ENCODE measurements around the gene SMARCE1.
A peak's percentile ranks its signal among the peaks of the same experiment; 100 is the strongest.
"Not testable (repeated sequence)": the region's sequence is repeated elsewhere in the genome, so short reads cannot be mapped to it uniquely, and the experiment has no call there.

The SMARCE1 gene

DNA sequence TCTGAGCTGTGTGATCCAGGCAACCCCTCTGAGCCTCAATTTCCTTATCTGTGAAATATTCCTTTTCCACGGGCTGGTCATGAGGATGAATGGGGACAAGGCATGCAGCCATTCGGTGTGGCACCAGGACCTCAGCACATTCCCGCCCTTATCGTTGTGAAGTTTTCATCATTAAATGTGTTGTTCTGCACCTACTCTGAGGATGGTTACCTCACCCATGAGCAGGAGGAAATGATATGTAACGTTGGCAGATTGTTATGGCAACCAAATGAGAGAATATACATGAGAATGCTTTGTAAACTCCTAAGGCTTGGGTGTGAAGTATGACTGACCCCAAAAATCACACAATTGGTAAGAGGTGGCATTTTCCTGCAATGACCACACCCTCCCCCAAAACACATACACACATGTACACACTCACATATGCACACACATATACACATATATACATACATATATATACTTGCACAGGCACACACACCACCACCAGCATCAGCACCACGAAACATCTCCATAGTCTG is 39.5 kb downstream of the SMARCE1 start:
- no peak for DNase-seq

DNA sequence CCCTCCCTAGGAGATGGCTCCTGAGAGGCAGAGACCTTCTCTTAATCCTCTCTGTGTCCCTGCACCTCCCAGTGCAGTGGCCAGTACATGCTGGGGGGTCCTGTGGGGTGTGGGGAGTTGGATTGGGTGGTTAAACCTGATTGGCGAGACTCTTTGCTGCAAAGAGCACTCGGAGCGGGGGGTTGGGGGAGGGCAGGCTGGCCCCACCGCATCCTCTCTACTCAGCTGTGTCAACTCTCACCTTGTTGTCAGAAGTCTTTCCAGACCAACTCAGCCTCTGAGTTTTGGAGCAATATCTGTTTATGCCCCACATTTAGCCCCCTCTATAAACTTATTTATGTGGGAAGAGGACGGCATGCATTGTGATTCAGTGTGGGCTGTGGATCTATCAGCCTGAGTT is 40.0 kb downstream of the SMARCE1 start:
- no peak for DNase-seq

DNA sequence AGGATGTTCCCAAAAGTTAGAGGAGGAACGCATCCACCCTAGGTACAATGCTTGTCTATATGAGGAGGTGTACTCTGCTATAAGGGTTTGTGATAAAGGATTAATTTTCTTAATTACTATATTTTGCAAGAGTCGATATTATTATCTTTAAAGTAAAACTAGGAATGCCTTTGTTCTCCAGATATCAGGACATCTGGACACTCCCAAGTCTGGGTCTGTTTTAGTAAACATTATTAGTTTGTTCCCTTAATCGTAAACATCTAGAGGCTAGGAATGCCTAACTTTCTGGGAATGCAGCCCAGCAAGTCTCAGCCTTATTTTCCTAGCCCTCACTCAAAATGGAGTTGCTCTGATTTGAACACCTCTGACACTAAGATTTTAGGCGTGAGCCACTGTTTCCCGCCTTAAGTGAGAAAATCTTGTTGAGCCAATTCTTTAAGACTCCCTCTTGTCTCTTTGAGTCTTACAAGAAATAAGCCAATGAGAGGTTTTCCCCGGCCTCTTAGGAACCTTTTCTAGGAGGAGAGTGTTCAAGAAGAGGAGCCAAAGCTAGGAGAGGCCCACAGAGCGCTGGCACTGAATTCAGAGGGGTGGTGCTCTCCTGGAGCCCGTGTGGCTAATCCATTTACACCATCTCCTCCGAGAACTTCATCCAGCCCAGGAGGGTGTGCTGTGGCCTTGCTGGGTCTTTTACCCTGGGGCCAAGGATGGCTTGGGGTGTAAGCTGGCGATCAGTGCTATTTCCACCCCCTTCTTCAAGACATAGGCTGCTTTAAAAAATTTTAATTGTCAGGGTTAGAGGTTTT is 40.9 kb downstream of the SMARCE1 start:
- no peak for DNase-seq

DNA sequence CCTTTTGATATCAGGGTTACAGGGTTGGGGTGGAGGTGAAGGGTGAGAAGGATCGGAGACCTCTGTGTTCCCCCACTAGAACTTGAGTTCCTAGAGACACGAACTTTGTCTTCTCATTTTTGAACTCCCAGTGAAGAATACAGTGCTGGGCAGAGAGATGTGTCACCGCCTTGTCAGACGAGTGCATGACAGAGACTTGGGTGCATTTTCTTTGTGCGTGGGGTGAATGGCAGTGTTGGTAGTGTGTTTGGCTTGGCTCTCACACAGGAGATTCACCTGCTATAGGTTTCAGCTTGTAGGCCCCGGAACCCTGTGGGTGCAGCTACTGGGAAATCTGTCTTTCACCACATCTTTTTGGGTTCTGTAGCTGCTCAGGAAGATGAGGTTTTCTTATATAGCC is 42.3 kb downstream of the SMARCE1 start:
- DNase-seq = no peak

DNA sequence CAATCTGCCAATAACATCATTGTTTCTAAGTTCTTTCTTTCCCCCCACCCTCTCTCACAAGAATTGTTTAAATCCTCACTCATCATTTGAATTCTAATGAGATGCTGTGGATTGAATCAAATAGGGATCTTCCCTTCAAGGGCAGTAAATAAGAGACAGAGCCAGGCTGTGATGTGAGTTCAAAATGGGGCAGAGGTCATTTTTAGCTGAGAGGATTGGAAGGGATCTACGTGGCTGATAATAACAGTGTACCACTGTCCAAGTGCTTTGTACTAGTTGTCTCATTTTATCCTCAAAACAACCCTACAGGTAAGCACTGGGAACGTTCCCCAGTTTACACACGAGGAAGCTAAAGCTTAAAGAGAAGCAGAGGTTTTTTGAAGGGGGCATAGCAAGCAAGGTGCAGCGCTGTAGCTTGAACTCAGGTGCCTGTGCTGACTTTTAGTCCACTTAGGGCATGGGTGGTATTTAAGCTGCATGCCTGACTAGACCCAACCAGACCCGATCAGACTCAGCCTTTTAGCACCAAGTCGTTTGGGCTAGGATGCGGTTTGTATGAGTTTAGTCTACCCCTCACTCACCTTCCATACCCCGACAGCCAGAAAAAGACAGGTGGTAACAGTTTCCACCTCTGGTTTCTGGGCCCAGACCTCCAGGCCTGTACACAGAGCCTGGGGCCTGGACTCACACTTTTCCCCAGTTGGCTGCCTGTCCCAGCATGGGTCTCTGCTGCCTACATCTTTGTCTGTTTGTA is 43.1 kb downstream of the SMARCE1 start:
- no peak for DNase-seq

DNA sequence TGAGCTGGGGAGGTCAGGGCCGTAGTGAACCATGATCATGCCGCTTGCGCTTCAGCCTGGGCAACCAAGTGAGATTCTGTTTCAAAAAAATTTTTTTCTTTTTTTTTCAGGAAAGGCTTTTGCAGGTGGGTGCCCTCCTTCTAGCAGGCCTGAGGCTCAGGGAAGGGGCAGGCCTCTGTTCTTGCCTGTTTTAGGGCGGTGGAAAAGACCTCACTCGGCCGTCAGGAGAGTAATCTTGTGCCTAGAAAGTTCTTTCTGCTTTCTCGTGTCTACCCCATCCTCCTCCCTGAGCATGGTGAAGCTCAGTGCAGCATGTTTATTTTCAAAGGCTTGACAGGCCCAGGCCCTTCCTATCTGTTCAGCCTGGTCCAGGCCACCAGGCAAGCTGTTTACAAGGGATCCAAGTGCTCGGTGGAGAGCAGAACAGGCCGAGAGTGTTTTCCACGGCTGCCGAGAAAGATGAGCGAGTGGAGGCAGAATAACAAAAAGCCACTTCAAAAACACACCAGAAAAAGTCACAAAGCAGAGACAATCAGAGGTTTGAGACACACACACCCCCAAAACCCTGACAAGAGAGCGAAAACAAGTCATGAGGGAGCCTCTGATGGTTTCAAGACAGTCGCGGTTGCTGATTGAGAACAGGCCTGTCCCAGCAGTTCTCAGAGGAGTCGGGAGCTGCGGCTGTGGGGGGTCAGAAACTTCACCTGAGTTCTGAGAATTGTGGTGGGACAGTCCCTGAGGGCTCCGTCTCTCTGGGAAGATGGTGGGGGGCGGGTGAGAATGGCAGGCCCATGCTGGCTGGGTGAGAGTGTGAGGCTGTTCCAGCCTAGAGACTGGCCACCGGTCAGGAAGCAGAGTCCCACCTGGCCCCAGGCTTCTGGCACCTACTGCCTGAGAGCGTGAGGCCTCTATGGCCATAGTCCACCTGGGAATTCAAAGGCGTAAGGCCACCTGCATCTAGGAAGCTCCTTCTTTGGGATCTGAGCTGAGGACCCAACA is 44.9 kb downstream of the SMARCE1 start:
- DNase-seq = no peak

DNA sequence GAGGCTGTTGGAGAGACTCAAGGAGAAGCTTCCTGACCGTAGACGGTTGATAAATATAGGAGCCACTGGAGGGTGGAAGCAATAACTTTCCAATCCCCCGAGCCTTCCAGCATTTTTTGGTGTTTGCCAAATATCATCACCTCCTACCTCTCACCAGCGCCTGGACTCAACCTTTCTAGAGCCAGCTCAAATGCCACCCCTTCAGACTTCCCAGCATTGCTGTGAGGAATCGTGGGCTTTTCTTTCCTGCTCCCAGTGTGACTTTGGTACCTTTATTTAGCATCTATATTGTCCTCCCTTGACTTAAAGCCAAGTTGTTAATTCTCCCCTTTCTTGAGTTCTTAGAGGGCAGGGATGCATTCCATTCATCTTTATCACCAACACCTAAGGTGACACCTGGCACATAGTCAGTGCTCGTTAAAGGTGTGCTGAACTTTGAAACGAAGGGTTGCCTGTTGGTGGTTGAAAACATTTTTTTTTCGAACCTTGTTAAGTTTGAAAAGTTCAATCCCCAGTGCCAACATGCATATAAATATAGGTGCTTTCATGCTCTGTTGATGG is 47.1 kb downstream of the SMARCE1 start:
- no peak for DNase-seq

DNA sequence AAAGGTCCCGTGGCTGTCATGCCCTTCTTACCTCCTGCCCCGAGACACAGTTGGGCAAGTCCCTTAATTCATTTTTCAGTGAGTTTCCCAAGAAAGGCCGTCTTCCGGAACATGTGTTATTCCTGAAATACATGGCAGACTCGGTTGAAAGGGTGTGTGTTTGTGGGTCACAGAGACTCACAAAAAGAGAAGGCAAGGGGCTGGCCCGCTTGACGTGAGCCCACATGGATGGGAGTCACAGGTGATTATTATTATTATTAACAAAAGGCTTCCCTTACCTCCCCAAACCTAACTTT is 48.2 kb downstream of the SMARCE1 start:
- no peak for DNase-seq

DNA sequence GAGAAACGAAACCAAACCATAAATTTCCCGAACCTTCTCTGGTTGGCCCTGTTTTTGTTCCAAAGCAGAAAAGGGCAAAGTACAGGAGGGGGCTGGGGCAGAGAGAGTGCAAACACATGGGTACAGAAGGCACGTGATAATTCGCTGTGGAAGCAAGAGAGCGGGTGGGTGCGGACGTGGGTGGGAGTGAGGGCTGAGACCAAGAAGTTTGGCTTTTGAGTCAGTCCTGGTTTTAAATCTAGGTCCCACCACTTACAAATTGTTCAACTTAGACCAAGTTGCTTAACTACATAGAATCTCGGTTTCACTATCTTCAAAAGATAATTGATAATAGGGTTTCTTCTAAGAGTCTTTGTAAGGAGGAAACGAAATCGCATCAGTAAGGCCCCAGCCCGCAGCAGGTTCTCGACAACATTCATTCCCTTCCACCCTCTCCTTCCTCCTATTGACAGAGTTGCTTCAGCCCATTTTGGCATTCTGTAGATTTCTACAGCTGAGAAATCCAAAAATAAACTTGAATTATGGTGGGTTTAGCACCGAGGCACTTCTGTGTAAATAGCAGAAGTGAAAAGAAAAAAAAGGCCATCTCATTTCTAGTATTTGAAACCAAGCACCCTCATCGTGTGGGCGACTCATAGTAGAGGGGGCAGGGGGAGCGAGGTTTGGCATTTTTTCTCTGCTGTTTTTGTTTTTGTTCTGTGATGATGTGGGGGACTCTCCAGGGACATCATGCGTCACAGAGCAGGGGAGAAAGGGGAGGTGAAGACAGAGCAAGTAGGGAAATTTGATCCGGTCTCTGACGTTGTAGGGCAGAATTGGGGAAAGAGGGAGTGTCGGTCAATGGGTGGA is 48.8 kb downstream of the SMARCE1 start:
- peak; percentile 11 for DNase-seq

DNA sequence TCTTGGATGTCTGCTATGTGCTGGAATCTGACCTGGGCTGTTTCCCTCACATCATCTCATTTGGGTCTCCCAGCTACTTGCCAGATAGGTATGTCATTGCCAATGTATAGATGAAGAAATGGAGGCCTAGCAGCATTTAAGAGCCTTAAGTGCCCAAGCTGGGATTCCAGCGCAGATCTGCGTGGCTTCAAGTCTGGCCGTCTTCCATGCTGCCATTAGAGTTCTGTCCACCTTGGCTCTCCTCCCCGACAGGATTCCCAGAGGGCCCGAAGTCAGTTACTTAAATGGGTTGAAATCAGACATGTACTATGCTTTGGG is 49.4 kb downstream of the SMARCE1 start:
- no peak for DNase-seq

DNA sequence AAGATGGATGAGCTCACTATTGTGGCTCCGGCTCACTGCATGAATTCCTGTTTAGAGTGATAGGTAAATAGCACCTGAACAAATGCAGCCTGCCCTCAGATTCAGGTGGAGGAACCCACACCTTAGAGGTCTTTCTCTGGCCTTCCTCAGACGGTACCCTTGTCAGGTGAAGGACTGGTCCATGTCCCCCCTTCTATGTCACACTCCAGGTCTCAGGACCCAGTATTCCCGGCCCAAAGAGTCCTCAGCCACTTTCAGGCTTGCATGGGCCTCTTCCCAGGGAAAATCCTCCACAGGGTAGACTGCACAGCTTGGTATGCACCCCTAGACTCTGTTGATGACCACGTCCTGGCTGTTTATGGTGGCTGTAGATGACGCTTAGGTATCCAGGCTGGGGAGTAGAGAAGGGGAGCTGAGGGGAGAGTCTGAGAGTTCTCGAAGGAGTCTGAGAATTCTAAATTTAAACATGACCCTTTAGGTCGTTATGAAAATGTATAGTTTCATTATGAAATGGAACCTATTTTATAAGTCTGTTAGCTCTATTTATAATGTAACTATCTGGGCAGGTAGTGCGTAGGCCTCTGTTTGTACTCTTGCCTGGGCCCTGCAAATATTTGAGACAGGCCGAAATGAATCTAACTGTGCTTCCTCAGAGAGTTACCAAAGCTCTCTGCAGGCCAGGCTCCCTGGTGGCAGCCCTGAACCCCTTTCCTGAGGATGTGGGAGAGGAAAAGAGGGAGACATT is 49.9 kb downstream of the SMARCE1 start:
- no peak for DNase-seq

DNA sequence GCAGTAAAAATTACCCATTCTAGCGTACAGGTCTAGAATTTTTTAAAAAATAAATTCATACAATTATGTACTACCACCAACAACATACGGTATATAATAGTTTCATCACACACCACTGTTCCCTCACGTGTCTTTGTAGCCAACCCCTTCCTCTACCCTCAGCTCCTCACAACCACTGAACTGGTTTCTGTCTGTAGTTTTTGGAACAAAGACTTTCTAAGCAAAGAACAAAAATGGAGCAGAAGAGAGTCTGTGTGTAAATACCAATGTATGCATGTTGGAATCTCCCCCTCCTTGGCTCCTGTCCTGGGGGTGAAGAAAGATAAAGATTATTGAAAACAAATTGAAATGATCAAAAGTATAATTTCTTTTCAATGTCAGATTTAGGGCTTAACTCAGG is 50.5 kb downstream of the SMARCE1 start:
- no peak for DNase-seq

DNA sequence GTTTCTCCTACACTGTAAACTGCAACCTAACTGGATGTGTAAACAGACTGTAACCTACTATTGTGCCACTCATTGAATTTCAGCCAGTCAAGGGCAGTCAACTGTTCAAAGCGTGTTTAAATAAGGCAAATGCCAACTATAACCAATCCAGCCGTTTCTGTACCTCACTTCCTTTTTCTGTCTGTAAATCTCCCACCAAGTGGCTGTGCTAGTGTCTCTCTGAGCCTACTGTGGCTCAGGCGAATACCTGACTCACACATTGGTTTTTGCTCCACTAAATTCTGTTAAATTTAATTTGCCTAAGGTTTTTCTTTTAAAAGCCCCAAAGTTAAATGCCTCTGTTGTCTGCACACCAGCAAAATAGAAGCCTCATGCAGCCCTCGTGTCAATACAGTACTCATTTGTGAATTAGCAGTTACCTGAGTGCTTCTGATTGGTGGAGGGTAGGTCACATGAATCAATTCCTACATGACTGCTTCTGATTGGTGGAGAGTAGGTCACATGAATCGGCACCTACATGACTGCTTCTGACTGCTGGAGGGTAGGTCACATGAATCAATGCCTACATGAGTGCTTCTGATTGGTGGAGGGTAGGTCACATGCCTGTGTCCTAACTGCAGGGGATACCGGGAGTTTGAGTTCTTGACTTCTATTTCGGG is 51.2 kb downstream of the SMARCE1 start:
- peak; percentile 27 for DNase-seq

DNA sequence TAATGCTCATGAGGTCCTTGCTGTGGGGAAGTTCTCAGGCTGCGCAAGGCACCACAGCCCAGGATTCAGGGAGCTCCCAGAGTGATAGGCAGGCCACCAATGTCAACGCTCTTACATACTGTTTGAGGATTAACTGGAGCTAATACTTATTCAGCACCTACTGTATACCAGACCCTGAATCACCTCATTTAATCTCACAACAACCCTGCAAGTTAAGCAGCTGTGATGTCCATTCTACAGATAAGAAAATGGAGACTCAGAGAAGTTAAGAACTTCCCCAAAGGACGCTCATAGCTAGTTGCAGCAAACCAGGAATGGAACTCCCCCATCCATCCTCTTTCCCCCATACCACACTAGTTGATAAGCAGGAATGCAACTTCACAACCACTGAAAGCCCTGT is 56.9 kb downstream of the SMARCE1 start:
- DNase-seq = no peak

DNA sequence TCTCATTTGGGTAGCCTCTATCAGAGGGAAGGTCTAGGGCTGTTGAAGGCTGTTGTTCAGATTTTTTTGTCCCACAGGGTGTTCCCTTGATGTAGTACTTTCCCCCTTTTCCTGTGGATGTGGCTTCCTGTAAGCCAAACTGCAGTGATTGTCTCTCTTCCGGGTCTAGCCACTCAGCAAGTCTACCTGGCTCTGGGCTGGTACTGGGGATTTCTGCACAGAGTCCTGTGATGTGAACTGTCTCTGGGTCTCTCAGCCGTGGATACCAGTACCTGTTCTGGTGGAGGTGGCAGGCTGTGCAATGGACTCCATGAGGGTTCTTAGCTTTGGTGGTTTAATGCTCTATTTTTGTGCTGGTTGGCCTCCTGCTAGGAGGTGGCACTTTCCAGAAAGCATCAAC is 59.1 kb downstream of the SMARCE1 start:
- DNase-seq = no peak

DNA sequence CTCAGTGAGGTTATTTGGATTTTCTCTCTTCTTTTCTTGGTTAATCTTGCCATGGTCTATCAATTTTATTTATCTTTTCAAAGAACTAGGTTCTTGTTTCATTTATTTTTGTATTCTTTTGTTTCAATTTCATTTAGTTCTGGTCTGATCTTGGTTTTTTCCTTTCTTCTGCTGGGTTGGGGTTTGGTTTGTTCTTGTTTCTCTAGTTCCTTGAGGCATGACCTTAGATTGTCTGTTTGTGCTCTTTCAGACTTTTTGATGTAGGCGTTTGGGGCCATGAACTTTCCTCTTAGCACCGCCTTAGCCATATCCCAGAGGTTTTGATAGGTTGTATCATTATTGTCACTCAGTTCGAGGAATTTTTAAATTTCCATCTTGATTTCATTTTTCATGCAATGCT is 61.4 kb downstream of the SMARCE1 start:
- not testable (repeated sequence) for DNase-seq

DNA sequence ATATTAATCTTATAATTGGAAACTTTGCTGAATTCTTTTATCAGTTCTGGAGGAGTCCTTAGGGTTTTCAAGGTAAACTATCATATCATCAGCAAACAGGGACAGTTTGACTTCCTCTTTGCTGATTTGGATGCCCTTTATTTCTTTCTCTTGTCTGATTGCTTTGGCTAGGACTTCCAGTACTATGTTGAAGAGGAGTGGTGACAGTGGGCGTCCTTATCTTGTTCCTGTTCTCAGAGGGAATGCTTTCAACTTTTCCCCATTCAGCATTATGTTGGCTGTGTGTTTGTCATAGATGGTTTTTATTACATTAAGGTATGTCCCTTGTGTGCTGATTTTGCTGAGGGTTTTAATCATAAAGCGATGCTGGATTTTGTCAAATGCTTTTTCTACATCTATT is 62.7 kb downstream of the SMARCE1 start:
- not testable (repeated sequence) for DNase-seq

DNA sequence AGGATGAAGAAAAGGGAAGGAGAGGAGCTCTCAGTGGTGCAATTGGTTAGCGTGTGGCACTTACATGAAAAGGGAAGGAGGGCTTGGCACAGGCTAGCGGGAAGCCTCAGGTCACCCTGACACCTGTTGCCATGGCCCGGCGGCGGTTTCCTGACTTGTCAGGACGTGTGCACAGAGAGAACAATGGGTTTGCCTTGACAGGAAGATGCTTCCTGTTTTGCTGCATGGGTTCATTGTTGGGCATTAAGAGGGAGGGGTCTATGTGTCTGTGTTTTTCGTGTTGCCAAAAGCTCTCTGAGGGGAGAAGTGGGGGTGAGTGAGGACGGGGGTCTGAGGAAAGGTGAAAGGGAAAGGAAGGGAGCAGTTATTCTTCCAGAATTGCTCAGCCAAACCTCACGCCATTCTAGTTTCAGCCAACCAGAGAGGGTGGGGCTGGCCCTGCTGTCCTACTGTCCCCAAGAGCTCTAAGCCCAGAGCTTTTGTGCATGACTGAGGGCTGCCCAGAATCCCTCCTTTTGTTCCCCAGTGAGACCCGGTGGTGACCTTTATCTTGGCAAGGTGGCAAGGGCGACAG is 65.2 kb downstream of the SMARCE1 start:
- DNase-seq = peak; percentile 94

DNA sequence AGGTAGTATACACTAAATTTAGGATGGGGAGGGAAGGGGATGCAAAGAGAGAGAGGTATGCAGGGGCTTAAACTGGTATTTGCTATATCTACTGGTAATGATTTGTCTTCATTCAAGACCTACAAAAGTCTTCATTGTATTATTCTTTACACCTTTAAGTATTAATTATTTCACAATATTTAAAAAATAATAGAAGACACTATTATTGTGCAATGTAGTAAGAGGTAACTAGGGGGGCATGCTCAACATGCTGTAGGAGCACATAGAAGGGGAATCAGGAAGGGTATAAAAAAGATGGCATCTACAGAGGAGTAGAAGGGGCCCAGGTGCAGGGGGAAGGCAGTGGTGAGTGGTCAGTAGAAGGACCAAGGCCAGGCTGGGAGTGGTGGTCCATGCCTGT is 67.5 kb downstream of the SMARCE1 start:
- DNase-seq = no peak

DNA sequence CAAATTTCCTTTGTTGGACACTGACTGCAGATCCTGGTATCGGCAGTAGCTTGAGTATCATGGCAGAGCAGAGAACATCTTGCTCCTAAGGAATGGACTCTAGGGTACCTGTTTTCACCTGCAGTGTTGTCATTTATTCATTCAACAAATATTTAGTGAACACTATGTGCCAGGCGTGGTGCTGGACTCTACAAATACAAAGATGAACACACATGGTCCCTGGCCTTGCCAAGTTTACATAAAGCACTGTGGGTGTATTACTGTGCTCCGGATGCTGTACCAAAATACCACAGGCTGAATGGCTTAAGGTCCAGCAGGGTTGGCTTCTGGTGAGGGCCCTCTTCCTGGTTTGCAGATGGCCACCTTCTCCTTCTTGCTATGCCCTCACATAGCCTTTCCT is 68.1 kb downstream of the SMARCE1 start:
- no peak for DNase-seq
